Activated CD8-positive, alpha-beta memory T cell treated with anti-CD3 and anti-CD28 coated beads, Interleukin-2, amount 50 U/mL, for 24 hours (primary cell): Measurements from ENCODE around the gene WBP1L.
"Not testable (repeated sequence)": the region's sequence is repeated elsewhere in the genome, so short reads cannot be mapped to it uniquely, and the experiment has no call there.

Experiments used
- DNase-seq: peaks from one replicate; pipeline ENCODE4 v3.0.0-alpha.2; 2020; ENCODE audit errors: extremely low read depth

Gene WBP1L

GRCh38 chr10:102811346-102811745, 67.6 kb downstream of the WBP1L start:
- no peak for DNase-seq

GRCh38 chr10:102812231-102812876, 68.6 kb downstream of the WBP1L start:
- no peak for DNase-seq

- DNase-seq, result no peak
Measured at GRCh38 chr10:102813017-102813541, 69.3 kb downstream of the WBP1L start.

GRCh38 chr10:102813734-102814452, 70.1 kb downstream of the WBP1L start:
- no peak for DNase-seq

GRCh38 chr10:102814453-102814871, 70.7 kb downstream of the WBP1L start:
- no peak for DNase-seq

- DNase-seq, result no peak
Measured at GRCh38 chr10:102814873-102815661, 71.3 kb downstream of the WBP1L start.

- no peak for DNase-seq
Measured at GRCh38 chr10:102815790-102816549, 72.2 kb downstream of the WBP1L start.

GRCh38 chr10:102817175-102817574, 73.4 kb downstream of the WBP1L start:
- no peak for DNase-seq

- DNase-seq, result no peak
Measured at GRCh38 chr10:102819054-102819453, 75.3 kb downstream of the WBP1L start.

GRCh38 chr10:102820008-102820407, 76.3 kb downstream of the WBP1L start:
- not testable (repeated sequence) for DNase-seq

- no peak for DNase-seq
Measured at GRCh38 chr10:102822222-102822621, 78.5 kb downstream of the WBP1L start.

GRCh38 chr10:102824664-102825063, 80.9 kb downstream of the WBP1L start:
- no peak for DNase-seq

GRCh38 chr10:102826148-102826796, 82.5 kb downstream of the WBP1L start:
- no peak for DNase-seq

GRCh38 chr10:102827597-102827975, 83.8 kb downstream of the WBP1L start:
- DNase-seq, result no peak

GRCh38 chr10:102831322-102832071, 87.7 kb downstream of the WBP1L start:
- DNase-seq, result no peak

- DNase-seq, result no peak
Measured at GRCh38 chr10:102832248-102832647, 88.5 kb downstream of the WBP1L start.

- DNase-seq, result no peak
Measured at GRCh38 chr10:102832987-102833386, 89.2 kb downstream of the WBP1L start.

- no peak for DNase-seq
Measured at GRCh38 chr10:102834143-102834542, 90.4 kb downstream of the WBP1L start.

GRCh38 chr10:102835007-102835482, 91.3 kb downstream of the WBP1L start:
- DNase-seq, result peak; percentile 49

GRCh38 chr10:102837230-102837721, 93.5 kb downstream of the WBP1L start, which contains the start of gene CYP17A1:
Gene CYP17A1, minus strand, starts transcription at chr10:102837413. Its CDS starts 52 bp downstream, at chr10:102837361.
- DNase-seq, result no peak
